Activated CD8-positive, alpha-beta T cell treated with anti-CD3 and anti-CD28 coated beads, Interleukin-2, amount 10 ng/mL, durations not matched to agents 7 days and 5 days (primary cell): Measurements from ENCODE around the gene SNCA. TPM values are rescaled to one million over a fixed set of nuclear protein-coding genes. Genes with fewer than 3 reads are reported as not detected.

Experiments
- ATAC-seq: fragments of 150-1000 bp; cut with Tn5 transposase; one replicate; pipeline ENCODE4 v1.10.0; 2021; ENCODE audit warnings: moderate library complexity
- CTCF ChIA-PET: fragments of 350-600 bp; sonication (Branson Sonifier 250); formaldehyde crosslinking; loops from one replicate; lab custom pipeline; 2021; ENCODE audit warnings: antibody characterized with exemption; lab: Charles Lee
- POLR2A ChIA-PET: fragments of 350-600 bp; sonication (Branson Sonifier 250); formaldehyde crosslinking; loops from one replicate; lab custom pipeline; 2021; ENCODE audit warnings: antibody characterized with exemption; lab: Charles Lee
- DNase-seq: peaks from one replicate; pipeline ENCODE4 v3.0.0-alpha.2; 2020
- H3K27ac Mint-ChIP-seq: one replicate; pipeline ENCODE4 v1.8.0; 2021; ENCODE audit warnings: mild to moderate bottlenecking, mixed read lengths
- H3K27me3 Mint-ChIP-seq: one replicate; pipeline ENCODE4 v1.8.0; 2021; ENCODE audit warnings: low read depth, mixed read lengths
- H3K36me3 Mint-ChIP-seq: one replicate; pipeline ENCODE4 v1.8.0; 2021; ENCODE audit warnings: low read depth, mixed read lengths
- H3K4me1 Mint-ChIP-seq: one replicate; pipeline ENCODE4 v1.8.0; 2021; ENCODE audit warnings: low read depth, mixed read lengths
- H3K4me3 Mint-ChIP-seq: one replicate; pipeline ENCODE4 v1.8.0; 2021; ENCODE audit warnings: mild to moderate bottlenecking, mixed read lengths
- H3K9me3 Mint-ChIP-seq: one replicate; pipeline ENCODE4 v1.8.0; 2022; ENCODE audit warnings: mixed read lengths; ENCODE audit not compliant: insufficient read depth
- total RNA-seq, 2 experiments: library from RNA; stranded (reverse); gene quantifications; one replicate each; pipeline ENCODE4 v1.2.3, GENCODE V29; 2021

SNCA gene
- total RNA-seq, 2 experiments from 2014 or later = 3.8 to 4.3 TPM

DNA sequence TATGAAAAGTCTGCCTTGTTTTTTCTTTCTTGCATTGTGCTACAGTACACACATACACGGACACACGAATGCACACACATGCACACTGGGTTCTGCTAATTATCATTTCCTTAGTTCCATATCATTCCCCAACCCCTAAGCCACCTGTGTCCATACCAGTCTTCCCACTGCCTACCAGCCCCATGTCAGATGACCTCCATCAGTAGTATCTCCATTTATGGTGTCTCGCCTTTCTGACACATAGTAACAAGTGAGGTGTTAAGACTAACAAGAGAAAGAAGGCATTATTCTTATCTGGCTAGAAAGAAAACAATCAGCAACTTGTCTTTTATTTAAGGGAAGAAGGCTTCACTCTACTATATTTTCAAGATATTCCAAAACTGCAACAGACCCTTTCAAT, 67.1 kb downstream of the SNCA start:
- no peak overlapping the region for H3K27ac Mint-ChIP-seq
- H3K4me3 Mint-ChIP-seq = no peak overlapping the region
- no peak for DNase-seq
- no peak for ATAC-seq
- CTCF ChIA-PET = no interaction called here
- H3K4me1 Mint-ChIP-seq = no peaks in the 10 kb centered on the region
- no peaks in the 10 kb centered on the region for H3K9me3 Mint-ChIP-seq
- no peaks in the 10 kb centered on the region for H3K36me3 Mint-ChIP-seq
- POLR2A ChIA-PET = no interaction called here
- peaks cover 6% of the 10 kb centered on the region for H3K27me3 Mint-ChIP-seq

DNA sequence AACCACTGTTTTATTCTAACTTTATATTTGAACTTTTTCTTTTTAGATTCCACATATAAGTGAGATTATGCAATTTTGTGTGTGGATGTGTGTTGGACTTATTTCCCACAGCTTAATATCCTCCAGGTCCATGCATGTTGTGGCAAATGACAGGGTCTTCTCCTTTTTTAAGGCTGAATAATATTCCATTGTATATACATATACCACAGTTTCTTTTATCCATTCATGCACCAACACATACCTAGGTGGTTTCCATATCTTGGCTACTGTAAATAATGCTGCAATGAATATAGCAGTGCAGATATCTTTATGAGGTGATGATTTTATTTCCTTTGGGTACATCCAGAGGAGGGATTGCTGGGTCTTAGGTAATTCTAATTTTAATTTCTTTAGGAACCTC, 69.0 kb downstream of the SNCA start:
- no peak overlapping the region for H3K27ac Mint-ChIP-seq
- no peaks in the 10 kb centered on the region for H3K4me1 Mint-ChIP-seq
- ATAC-seq (no peak), DNase-seq (no peak)
- H3K9me3 Mint-ChIP-seq = no peaks in the 10 kb centered on the region
- peaks cover 6% of the 10 kb centered on the region for H3K27me3 Mint-ChIP-seq
- CTCF ChIA-PET = no interaction called here
- no peaks in the 10 kb centered on the region for H3K36me3 Mint-ChIP-seq
- no peak overlapping the region for H3K4me3 Mint-ChIP-seq
- POLR2A ChIA-PET = no interaction called here

- ChIA-PET CTCF (no interaction called here), POLR2A (no interaction called here)
- ATAC-seq = no peak
- no peak overlapping the region for H3K4me3 Mint-ChIP-seq
- no peak for DNase-seq
- H3K27me3 Mint-ChIP-seq = peaks cover 12% of the 10 kb centered on the region
- no peaks in the 10 kb centered on the region for H3K9me3 Mint-ChIP-seq
- no peaks in the 10 kb centered on the region for H3K36me3 Mint-ChIP-seq
- no peak overlapping the region for H3K27ac Mint-ChIP-seq
- H3K4me1 Mint-ChIP-seq = no peaks in the 10 kb centered on the region
These were observed 71.0 kb downstream of the SNCA start for GRCh38 chr4:89765966-89766365.

DNA sequence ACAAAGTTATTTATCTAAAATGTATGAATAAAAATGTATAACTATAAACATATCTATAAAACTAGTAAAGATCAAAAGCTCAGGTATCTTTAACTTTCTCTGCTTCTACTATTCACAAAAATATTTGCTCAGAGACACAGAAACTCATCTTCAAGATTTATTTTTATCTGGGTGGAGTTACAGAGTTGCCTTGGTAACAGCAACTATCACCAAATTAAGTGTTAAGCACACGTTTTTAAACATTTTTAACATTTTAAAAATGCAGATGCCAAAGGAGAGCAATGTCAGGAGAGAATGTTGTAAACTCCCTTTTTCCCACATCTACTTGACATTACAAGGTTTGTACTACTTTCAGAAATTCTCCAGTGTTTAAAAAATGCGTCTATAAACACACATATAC, 71.4 kb downstream of the SNCA start:
- CTCF ChIA-PET = no interaction called here

DNA sequence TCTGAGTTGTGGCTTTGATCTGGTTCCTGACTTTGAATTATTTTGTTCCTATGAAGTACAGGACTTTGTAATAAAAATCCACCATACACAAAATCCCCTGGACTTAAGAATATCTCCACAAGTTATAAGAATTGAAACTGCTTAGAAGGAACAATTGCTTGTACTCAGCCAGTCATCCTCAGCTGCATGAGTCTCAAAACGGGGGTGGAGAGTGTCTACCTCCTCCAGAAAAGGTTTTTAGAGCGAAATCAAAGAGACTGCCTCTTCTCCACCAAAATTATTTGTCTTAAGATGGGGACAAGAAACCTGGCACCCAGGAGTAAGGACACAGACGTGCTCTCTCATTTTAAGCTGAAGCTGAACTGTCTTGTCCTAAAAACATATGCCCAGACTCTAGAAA, 74.7 kb downstream of the SNCA start:
- POLR2A ChIA-PET = no interaction called here
- H3K4me1 Mint-ChIP-seq = no peaks in the 10 kb centered on the region
- DNase-seq (no peak), ATAC-seq (no peak)
- H3K4me3 Mint-ChIP-seq = no peak overlapping the region
- no peak overlapping the region for H3K27ac Mint-ChIP-seq
- H3K9me3 Mint-ChIP-seq = no peaks in the 10 kb centered on the region
- CTCF ChIA-PET = no interaction called here
- H3K27me3 Mint-ChIP-seq = peaks cover 9% of the 10 kb centered on the region
- H3K36me3 Mint-ChIP-seq = no peaks in the 10 kb centered on the region

More for the DNA sequence above, 71.4 kb downstream of the SNCA start:
- Mint-ChIP-seq H3K4me1 (no peaks in the 10 kb centered on the region), H3K27ac (no peak overlapping the region), H3K9me3 (no peaks in the 10 kb centered on the region), H3K36me3 (no peaks in the 10 kb centered on the region), H3K4me3 (no peak overlapping the region), H3K27me3 (peaks cover 12% of the 10 kb centered on the region)
- no peak for DNase-seq
- no peak for ATAC-seq
- POLR2A ChIA-PET = no interaction called here

GRCh38 chr4:89759426-89759825, 77.5 kb downstream of the SNCA start:
- H3K36me3 Mint-ChIP-seq = no peaks in the 10 kb centered on the region
- no peak for DNase-seq
- POLR2A ChIA-PET = no interaction called here
- no peaks in the 10 kb centered on the region for H3K9me3 Mint-ChIP-seq
- no peaks in the 10 kb centered on the region for H3K4me1 Mint-ChIP-seq
- peaks cover 8% of the 10 kb centered on the region for H3K27me3 Mint-ChIP-seq
- CTCF ChIA-PET = interaction anchor here (0.6 kb wide), 1 partner anchor 18 kb away, joined by 3 read pairs; no protein-coding TSS in a partner anchor
- no peak overlapping the region for H3K4me3 Mint-ChIP-seq
- no peak for ATAC-seq
- no peak overlapping the region for H3K27ac Mint-ChIP-seq

DNA sequence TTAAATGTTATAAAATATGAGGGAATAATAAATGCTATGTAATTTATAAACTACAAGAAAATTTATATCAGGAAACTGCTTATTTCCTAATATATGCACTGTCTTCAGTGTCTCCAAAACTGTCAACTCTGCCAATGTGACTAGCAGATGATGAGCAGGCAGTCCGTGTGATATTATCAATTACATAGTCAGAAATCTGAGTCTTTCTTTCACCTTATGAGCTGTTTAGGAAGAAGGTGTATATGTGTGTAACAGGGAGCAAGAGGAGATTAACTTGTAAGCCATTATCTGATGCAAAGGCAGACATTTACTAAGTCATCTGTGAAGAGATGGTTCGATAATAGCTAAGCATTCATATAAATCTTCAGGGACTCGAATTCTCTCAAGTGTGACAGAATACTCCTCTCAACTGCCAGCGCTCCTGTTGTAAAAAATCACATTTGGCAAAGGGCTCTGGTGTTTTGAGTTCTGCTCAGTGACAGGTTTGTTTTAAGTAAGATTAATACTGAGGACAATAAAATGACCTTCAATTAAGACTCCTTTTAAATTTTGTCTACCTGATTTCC, 79.7 kb downstream of the SNCA start:
- Mint-ChIP-seq H3K4me3 (no peak overlapping the region), H3K9me3 (no peaks in the 10 kb centered on the region), H3K4me1 (no peaks in the 10 kb centered on the region), H3K27me3 (peaks cover 6% of the 10 kb centered on the region), H3K27ac (no peak overlapping the region), H3K36me3 (no peaks in the 10 kb centered on the region)
- DNase-seq (no peak), ATAC-seq (no peak)
- ChIA-PET POLR2A (no interaction called here), CTCF (no interaction called here)

DNA sequence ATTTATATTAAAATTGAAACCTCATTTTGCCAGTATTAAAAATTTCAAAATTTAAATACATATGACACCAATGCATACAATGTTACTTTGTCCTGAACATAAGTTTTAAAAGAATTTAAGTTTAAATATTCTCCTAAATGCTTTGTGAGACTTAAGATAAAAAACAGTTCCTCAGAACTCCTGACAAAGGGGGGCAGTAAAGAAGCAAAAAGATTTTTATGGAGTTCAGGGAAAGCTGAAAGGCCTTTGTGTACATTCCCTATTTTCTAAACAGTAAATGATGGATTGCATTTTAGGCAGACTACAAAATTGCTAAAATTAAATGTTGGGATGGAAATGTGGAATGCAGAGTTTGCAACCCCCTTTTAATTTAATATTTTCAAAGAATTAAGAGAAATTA, 81.7 kb downstream of the SNCA start:
- H3K4me1 Mint-ChIP-seq = no peaks in the 10 kb centered on the region
- no peak overlapping the region for H3K4me3 Mint-ChIP-seq
- H3K36me3 Mint-ChIP-seq = no peaks in the 10 kb centered on the region
- DNase-seq (no peak), ATAC-seq (no peak)
- no peaks in the 10 kb centered on the region for H3K9me3 Mint-ChIP-seq
- H3K27ac Mint-ChIP-seq = no peak overlapping the region
- ChIA-PET POLR2A (no interaction called here), CTCF (no interaction called here)
- H3K27me3 Mint-ChIP-seq = peaks cover 6% of the 10 kb centered on the region

- ChIA-PET POLR2A (no interaction called here), CTCF (no interaction called here)
- no peak overlapping the region for H3K27ac Mint-ChIP-seq
- no peaks in the 10 kb centered on the region for H3K36me3 Mint-ChIP-seq
- no peak for DNase-seq
- no peak overlapping the region for H3K4me3 Mint-ChIP-seq
- H3K27me3 Mint-ChIP-seq = peaks cover 3% of the 10 kb centered on the region
- no peaks in the 10 kb centered on the region for H3K9me3 Mint-ChIP-seq
- H3K4me1 Mint-ChIP-seq = no peaks in the 10 kb centered on the region
- no peak for ATAC-seq
These were observed 82.4 kb downstream of the SNCA start for GRCh38 chr4:89754531-89754930.

- Mint-ChIP-seq H3K4me3 (no peak overlapping the region), H3K27ac (no peak overlapping the region), H3K9me3 (no peaks in the 10 kb centered on the region), H3K36me3 (no peaks in the 10 kb centered on the region), H3K4me1 (no peaks in the 10 kb centered on the region), H3K27me3 (peaks cover 3% of the 10 kb centered on the region)
- DNase-seq (no peak), ATAC-seq (no peak)
- POLR2A ChIA-PET = no interaction called here
- CTCF ChIA-PET = no interaction called here
These were observed 83.3 kb downstream of the SNCA start for GRCh38 chr4:89753601-89754066.

DNA sequence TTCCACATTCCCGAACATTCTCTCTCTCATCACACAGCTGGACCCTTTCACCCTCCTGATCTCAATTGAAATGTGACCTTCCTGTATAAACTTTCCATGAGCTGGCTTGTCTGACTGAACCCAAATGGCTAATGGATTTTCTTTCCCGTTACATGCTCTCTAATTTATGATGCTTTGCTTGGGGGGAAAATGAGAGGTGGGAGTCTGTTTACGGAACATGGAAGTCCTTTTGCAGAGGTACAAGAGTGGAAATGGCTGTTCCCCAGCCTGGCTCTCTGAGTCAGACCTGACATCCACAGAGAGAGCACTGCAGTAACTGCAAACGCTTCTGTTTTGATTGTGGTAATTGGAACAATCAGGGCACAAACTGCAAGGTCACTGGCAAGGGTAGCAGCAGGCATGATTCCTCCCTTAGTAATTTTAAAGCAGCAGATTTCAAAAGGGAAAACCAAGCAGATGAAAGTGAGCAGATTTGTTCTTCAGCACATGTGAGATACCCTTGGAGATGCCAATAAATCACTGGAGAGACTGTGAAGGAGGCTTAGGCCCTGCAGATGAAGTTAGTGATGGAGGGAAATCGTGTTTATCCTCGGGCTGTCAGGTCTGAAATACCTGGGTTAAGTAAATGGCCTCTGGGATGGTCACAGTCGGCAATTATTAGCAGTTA, 83.9 kb downstream of the SNCA start:
- Mint-ChIP-seq H3K27me3 (peaks cover 3% of the 10 kb centered on the region), H3K4me1 (no peaks in the 10 kb centered on the region), H3K9me3 (no peaks in the 10 kb centered on the region), H3K36me3 (no peaks in the 10 kb centered on the region), H3K27ac (no peak overlapping the region), H3K4me3 (no peak overlapping the region)
- ATAC-seq (no peak), DNase-seq (no peak)
- ChIA-PET POLR2A (interaction anchor here (0.7 kb wide), 1 partner anchor 231 kb away, joined by 3 read pairs; no protein-coding TSS in a partner anchor), CTCF (no interaction called here)

DNA sequence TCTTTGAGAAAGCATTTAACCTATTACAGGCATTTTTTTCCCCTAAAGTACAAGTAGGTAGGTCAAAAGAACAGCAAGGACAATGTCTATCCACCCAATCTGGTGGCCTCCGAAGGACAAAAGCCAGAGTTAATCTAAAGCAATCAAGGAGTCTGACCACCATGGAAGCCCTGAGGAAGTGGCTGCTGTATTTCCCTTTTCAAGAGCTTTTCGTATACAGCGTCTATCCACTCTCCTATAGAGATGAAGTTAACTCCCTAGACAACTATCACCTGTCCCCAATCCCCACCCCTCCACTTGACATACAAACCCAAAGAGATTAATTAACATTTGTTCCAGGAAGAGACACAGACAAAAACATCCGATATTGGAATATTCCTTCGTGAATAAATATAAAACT, 85.5 kb downstream of the SNCA start:
- POLR2A ChIA-PET = no interaction called here
- Mint-ChIP-seq H3K27ac (no peak overlapping the region), H3K9me3 (no peaks in the 10 kb centered on the region)

More for the DNA sequence above, 85.5 kb downstream of the SNCA start:
- ATAC-seq (no peak), DNase-seq (no peak)
- H3K36me3 Mint-ChIP-seq = no peaks in the 10 kb centered on the region
- H3K4me1 Mint-ChIP-seq = no peaks in the 10 kb centered on the region
- H3K27me3 Mint-ChIP-seq = peaks cover 5% of the 10 kb centered on the region
- H3K4me3 Mint-ChIP-seq = no peak overlapping the region
- CTCF ChIA-PET = no interaction called here
